HFFc6 (cell line): ENCODE measurements around the gene RTF1. TPM values are rescaled to one million over a fixed set of nuclear protein-coding genes. Genes with fewer than 3 reads are reported as not detected.

Source experiments
- DNase-seq: peaks from one replicate; pipeline ENCODE4 v3.0.0-alpha.2; 2018
- H3K27ac Mint-ChIP-seq: 2 replicates; pipeline ENCODE4 v1.8.0; 2020; ENCODE audit warnings: mild to moderate bottlenecking, mixed read lengths
- H3K27me3 Mint-ChIP-seq: 2 replicates; pipeline ENCODE4 v1.8.0; 2021; ENCODE audit warnings: mild to moderate bottlenecking, moderate library complexity, mixed read lengths; ENCODE audit not compliant: insufficient read depth
- H3K36me3 Mint-ChIP-seq: 2 replicates; pipeline ENCODE4 v1.8.0; 2021; ENCODE audit warnings: low read depth, mixed read lengths
- H3K4me1 Mint-ChIP-seq: 2 replicates; pipeline ENCODE4 v1.8.0; 2020; ENCODE audit warnings: low read depth, mixed read lengths
- H3K4me3 Mint-ChIP-seq: 2 replicates; pipeline ENCODE4 v1.8.0; 2020; ENCODE audit warnings: mild to moderate bottlenecking, moderate library complexity, mixed read lengths
- H3K9me3 Mint-ChIP-seq: 2 replicates; pipeline ENCODE4 v1.8.0; 2020; ENCODE audit warnings: mild to moderate bottlenecking, mixed read lengths
- CTCF ChIP-seq: fragments of 200-600 bp; sonication (generic); IDR thresholded peaks from 2 replicates; pipeline ENCODE4 v1.5.0; 2021; ENCODE audit warnings: antibody characterized with exemption, mild to moderate bottlenecking
- total RNA-seq, 6 experiments: library from RNA; stranded (reverse); fragmentation: NEBNext Ultra II Directional; extraction: Animal tissue kit (Norgen Biotek cat#: 25700); gene quantifications; 2 replicates in 1 of 6; 3 replicates in 5 of 6; pipeline ENCODE4 v1.2.3, GENCODE V29; 2021

Gene RTF1
- total RNA-seq, 6 experiments from 2014 or later = 32.3 to 38.3 (median 35.8) TPM

DNA sequence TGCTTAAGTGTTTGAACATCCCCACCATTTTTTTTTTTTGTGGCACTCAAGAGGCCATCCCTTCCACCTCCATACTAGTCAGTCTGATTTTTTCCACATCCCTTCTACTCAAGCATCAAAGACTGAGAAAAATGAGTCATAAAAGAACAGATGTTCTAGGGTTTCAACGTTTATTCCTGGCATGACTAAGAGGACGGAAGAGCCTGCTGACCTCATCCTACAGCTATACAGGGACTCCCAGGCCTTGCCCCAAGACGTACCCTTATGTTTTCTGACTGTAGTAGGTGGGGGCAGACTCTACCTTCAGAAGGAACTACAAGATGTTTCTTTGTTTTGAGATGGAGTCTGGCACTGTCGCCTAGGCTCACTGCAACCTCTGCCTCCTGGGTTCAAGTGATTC, 73.5 kb downstream of the RTF1 start:
- Mint-ChIP-seq H3K4me1 (peaks cover 37% of the 10 kb centered on the region), H3K27me3 (peaks cover 9% of the 10 kb centered on the region), H3K4me3 (peak overlapping the region; percentile 6; the same call in 1 of the 2 replicates), H3K9me3 (no peaks in the 10 kb centered on the region), H3K27ac (peak overlapping the region; percentile 44), H3K36me3 (peaks cover 5% of the 10 kb centered on the region)
- DNase-seq = peak; percentile 93
- TF ChIP-seq CTCF = no peak

GRCh38 chr15:41491889-41492288, 75.0 kb downstream of the RTF1 start:
- peaks cover 13% of the 10 kb centered on the region for H3K27me3 Mint-ChIP-seq
- H3K4me3 Mint-ChIP-seq = no peak overlapping the region
- H3K9me3 Mint-ChIP-seq = no peaks in the 10 kb centered on the region

DNA sequence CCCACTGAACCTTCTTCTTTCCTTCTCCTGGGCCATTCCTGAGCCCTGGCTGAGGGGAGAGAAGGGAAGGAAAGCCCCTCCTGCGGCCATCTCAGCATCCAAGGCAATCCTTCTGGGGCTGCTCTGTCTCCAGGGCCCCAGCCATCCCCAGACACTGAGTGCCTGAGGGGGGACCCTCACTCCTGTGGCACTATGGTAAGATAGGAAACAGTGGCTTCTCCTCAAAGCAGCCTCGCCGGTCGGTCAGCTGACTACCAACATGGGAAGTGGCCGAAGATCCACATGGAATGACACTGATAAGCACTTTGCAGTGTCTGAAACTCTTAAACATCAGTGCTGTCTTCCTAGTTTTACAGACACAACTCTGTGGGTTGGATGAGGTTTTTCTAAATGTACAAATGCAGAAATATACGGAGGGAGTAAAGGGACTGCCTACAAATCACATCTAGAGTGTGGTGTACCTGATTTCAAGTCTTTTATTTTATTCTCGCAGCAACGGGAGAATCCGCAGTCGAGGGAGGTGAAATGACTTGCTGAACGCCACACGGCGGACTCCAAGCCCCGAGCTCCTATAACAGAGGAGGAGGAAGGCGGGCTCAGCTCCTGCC, 75.8 kb downstream of the RTF1 start:
- no peak for DNase-seq
- peaks cover 5% of the 10 kb centered on the region for H3K36me3 Mint-ChIP-seq
- peak overlapping the region; percentile 83 for H3K4me3 Mint-ChIP-seq
- no peak for TF ChIP-seq CTCF
- peaks cover 13% of the 10 kb centered on the region for H3K27me3 Mint-ChIP-seq
- H3K4me1 Mint-ChIP-seq = peaks cover 35% of the 10 kb centered on the region
- H3K27ac Mint-ChIP-seq = peak overlapping the region; percentile 76
- H3K9me3 Mint-ChIP-seq = no peaks in the 10 kb centered on the region

More at GRCh38 chr15:41491889-41492288, 75.0 kb downstream of the RTF1 start:
- Mint-ChIP-seq H3K4me1 (peaks cover 37% of the 10 kb centered on the region), H3K36me3 (peaks cover 5% of the 10 kb centered on the region), H3K27ac (peak overlapping the region; percentile 10; the same call in 1 of the 2 replicates)
- TF ChIP-seq CTCF = no peak
- no peak for DNase-seq

- Mint-ChIP-seq H3K4me1 (peaks cover 30% of the 10 kb centered on the region), H3K9me3 (no peaks in the 10 kb centered on the region)
These were observed 76.5 kb downstream of the RTF1 start, which contains the start of gene ITPKA for GRCh38 chr15:41493205-41493901. Gene ITPKA, plus strand, starts transcription at chr15:41493874. Its CDS starts 54 bp downstream, at chr15:41493928.

DNA sequence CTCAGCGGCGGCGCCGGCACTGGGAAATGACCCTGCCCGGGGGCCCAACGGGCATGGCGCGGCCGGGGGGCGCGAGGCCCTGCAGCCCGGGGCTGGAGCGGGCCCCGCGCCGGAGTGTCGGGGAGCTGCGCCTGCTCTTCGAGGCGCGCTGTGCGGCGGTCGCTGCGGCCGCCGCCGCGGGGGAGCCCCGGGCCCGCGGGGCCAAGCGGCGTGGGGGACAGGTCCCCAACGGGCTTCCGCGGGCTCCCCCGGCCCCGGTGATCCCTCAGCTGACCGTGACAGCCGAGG, 77.0 kb downstream of the RTF1 start:
- no peak for DNase-seq
- Mint-ChIP-seq H3K27me3 (peaks cover 12% of the 10 kb centered on the region), H3K4me3 (no peak overlapping the region), H3K9me3 (no peaks in the 10 kb centered on the region), H3K36me3 (peaks cover 5% of the 10 kb centered on the region), H3K4me1 (peaks cover 30% of the 10 kb centered on the region), H3K27ac (no peak overlapping the region)
- no peak for TF ChIP-seq CTCF

More at GRCh38 chr15:41493205-41493901, 76.5 kb downstream of the RTF1 start, which contains the start of gene ITPKA:
- TF ChIP-seq CTCF = no peak
- peaks cover 12% of the 10 kb centered on the region for H3K27me3 Mint-ChIP-seq
- peak; percentile 29 for DNase-seq
- peak within 1 kb of the TSS; percentile 83 for H3K4me3 Mint-ChIP-seq
- peaks cover 5% of the 10 kb centered on the region for H3K36me3 Mint-ChIP-seq
- H3K27ac Mint-ChIP-seq = peak within 1 kb of the TSS; percentile 76
